Stimulated activated CD4-positive, alpha-beta T cell treated with anti-CD3 and anti-CD28 coated beads, Interleukin-4, amount 100 ng/mL, for 48 hours (primary cell): Measurements from ENCODE around the gene STARD10.

Experiments
- DNase-seq, 2 donors: peaks; one replicate each; pipeline ENCODE4 v3.0.0-alpha.2; 2020; ENCODE audit warnings: low read depth in 2 of 2

The STARD10 gene

DNA sequence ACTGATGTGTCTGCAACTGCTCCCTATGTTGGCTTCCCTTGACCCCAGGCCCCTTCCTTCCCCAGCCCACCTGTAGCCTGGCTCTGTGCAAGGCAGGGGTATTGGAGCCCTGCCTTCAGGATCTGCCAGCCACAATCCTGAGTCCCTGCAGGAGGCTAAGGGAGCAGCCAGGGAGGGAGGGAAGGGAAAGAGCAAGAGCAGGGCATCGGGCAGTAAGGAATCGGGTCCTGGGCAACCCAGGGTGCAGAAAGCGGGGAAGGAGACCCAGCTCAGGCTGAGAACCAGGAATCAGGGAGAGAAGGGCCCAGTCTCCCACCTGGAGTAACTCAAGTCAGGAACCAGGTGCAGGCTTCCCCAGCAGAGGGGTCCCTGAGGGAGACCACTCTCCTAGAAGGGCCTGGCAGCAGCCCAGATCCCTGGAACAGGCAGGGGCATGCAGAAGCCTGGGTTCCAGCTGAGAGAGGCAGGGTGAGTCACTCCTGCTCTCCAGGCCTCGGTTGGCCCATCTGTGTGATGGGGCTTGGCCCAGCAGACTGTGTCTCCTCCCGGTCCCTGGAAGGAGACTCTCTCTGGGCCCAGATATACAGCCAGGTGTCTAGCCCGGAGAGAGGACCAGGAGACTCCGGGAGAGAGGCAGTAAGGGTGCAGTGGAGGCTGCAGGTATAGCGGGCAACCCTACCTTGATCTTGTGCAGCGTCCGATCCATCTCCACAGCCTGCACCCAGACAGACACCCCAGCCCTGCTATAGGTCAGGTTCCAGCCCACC, 13.4 kb downstream of the STARD10 start:
- no peak for DNase-seq

DNA sequence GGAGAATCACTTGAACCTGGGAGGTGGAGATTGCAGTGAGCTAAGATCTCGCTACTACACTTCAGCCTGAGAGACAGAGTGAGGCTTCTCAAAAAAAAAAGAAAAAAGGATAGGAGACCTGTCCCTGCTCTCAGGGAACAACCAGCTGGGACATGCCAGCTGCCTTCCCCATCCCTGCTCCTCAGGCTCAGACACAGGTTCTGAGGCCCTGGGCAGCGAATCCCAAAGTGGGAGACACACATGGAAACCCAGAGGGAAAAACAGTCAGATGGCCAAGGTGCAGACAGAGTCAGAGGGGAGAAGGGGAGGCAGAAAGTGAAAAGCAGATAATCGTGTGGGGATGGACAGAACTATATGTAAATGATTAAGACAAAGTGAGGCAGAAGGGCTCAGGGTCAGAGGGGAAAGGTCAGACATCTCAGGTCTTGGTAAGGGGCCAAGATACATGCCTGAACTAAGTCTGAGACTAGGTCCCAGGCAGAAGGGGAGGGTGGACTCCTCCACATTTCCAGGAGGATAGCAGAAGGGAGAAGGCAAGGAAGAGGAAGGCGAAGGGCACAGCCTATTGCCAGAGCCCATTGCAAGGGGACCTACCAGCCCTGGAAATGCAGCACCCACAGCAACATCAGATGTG, 14.2 kb downstream of the STARD10 start:
- no peak for DNase-seq

DNA sequence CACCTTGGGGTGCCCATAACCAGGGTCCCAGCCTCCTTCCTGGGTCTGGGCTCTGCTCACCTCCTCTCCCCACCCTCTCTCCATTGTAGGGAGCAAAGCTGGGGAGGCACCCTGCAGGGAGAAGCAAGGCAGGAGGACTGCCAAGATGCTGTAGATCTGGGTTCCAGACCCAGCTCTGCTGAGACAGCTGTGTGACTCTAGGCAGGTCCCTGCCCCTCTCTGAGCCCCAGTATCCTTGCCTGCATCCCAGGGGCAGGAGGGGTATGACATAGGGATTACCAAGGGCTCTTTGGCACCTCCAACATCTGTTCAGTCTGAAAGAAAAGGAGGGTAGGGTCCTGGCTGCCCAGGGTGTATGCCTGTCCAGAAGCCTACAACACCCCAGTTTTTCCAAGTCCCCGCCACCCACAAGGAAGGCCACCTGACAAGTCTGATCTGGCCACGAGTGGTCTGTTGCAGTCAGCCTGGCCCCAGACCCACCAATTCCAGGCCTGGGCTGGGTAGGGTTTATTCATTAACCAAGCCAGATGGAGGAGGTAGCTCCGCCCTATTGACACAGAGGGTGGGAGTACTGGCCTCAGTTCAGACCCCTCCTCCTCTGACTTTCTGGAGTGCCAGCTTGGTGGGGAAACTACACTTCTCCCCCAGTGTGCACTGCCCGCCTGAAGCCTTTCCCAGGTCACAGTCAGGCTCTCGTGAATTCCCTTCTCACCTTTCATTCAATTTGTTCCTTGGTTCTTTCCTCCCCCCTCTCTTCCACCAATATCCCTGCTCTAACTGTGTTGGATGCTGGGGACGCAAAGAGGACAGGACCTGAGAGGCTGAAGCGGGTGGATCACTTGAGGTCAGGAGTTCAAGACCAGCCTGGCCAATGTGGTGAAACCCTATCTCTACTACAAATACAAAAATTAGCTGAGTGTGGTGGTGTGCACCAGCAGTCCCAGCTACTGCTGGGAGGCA, 15.0 kb downstream of the STARD10 start:
- DNase-seq = no peak

DNA sequence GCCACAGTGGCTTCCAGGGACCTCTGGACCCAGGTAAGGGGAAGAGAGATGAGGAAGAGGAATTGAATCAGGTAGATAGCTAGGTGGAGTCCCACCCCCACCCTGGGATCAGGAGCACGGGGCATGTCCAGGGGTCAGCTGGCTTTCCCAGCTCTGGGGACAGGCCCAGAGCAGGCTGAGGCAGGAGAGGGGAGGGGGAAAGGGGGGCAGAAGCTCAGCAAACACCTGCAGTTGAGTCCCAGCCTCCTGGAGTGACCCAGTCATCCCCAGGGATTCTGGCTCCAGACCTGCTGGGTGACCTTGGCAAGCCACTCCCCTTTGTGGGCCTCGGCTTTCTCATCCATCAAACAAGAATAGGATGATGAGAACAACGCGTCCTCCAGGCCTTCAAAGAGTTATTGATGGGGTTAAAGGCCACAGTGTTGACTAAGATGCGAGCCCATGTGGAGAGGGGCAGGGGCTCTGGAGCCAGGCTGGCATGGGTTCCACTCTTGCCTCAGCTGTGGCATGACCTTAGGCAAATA, 16.0 kb downstream of the STARD10 start:
- no peak for DNase-seq

DNA sequence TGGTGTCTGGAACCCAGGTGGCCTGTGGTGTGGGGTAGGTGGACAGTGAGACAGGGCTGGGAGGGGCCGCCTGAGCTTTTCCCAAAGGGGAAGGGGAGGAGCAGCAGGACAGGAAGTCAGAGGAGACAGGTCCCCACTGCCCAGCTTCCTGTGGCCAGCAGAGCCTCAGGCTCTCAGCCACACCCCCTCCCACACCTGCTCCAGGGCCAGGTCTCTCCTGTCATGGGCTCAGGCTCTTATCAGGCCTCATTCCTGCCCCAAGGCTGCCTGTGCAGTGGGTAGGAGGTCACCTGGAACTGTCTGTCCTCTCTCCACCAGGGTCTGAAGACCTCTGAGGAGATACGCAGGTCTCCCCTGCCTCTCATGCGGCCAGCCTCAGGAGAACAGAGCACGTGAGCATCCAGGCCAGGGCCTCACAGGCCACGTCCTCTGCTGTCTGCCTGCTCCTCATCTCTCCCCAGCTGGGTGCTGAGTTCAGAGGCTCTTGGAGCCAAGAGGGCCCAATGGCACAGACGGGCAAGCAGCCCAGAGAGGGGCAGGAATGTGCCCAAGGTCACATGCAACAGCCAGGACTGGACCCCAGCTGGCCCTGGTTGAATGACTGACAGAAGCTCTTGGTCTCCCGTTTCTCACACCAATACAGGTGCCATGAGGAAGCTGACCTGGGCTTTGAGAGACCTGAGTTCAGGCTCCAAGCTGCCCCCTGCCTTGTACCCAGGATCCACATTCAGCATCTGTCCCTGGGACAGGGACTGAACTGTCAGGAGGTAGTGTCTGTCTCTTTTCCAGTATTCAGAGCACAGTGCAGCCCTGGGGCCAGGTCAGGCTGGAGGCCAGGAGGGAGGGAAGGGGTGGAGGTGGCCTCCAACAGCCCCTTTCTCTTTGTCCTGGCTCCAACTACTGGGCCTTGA, 16.7 kb downstream of the STARD10 start:
- no peak for DNase-seq

DNA sequence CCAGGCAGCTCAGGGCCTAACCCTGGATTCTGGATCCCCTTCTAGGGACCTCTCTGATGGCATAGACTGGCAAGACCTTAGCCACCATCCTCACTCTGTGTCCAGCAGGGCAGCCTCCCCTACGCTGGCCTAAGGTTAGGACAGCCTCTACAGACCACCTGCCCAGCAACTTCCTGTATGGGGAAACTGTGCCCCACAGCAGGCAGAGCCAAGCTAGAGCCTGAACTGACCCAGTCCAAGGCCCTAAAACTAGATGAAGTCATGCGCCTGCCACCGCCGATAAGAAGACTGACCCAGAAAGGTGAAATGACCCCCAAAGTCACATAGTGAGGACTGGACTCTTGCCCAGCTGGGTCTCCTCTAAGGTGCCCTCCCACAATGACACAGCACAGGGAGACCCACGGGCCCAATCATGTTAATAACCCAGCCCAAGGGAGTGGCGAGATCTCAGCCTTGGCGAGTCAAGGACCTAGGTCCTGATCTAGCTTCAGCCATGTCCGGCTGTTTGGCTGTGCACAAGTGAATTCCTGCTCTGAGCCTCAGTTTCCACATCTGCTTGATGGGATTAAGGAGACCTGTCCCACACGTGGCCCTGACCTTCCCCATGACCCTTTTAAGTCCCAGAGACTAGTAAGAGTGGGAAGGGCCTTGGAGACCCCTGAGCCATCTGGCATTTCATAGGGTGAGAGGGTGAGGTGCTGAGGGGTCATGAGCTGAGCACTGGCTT, 17.6 kb downstream of the STARD10 start:
- DNase-seq = no peak

DNA sequence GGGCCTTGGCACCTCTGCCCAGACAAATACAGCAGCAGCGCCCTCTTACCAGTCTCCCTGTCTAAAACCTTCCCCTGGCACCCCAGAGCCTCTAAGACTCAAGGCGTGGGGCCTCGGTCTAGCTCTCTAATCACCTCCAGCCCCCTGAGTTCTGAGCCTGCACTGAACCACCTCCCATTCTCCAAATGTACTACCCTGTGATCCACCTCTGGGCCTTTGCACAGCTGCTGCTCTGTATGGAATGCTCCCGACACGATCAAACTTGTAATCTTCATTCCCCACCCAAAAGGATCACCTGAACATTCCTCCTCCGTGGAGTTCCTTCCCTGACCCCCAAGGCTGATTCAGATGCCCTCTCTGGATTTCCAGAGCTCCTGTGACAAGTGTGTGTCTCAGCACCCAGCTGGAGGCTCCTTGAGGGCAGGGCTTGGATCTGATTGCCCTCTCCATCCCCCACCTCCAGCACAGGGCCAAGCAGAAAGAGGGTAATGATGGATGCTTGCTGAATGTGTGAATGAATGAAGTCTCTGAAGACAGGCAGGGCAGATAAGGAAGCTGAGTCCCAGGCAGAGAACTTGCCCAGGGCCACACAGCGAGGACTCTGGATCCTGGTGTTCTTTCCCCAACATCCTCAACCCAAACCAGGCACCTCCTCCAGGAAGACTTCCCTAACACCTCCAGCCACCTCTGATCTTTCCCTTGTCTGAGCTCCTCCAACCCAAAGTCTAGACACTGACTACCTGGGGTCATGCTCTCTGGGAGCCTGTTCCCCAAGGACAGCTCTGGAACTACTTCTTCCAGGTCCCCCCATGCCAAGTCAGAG, 18.3 kb downstream of the STARD10 start:
- DNase-seq = no peak

DNA sequence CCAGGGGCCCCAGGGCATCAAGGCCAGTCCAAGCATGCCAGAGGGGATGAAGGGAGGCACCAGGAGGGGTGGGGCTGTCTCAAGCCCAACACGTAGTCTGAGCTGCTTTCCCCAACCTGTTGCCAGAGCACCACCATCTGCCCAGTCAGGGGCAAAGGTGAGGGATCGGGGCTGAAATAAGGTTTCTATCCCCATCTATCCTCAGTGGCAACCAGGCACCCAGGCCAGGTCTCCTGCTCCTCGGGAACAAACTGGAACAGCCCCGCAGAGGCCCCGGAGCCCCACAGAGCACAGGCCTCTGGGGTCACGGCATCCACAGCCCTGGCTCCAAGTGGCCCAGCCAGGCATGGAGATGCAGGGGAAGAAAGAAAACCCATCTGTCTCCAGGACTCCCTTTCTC, 19.3 kb downstream of the STARD10 start:
- no peak for DNase-seq

DNA sequence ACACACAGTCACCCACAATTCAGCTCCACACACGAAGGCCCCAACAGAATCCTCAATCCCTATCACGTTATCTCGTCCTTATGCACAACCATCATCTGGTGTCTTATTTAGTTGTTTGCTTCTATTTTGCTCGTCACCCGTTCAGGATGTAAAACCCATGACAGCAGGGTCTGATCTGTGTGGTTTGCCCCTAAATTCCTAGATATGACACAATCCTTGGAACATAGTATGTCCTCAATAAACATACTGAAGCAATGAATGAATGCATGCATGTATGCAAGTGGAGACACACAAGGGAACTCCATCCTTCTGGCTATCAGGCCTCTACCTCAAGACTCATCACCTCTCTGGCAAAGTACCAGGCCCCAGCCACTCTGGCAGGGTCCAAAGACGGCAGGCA, 20.2 kb downstream of the STARD10 start:
- no peak for DNase-seq

DNA sequence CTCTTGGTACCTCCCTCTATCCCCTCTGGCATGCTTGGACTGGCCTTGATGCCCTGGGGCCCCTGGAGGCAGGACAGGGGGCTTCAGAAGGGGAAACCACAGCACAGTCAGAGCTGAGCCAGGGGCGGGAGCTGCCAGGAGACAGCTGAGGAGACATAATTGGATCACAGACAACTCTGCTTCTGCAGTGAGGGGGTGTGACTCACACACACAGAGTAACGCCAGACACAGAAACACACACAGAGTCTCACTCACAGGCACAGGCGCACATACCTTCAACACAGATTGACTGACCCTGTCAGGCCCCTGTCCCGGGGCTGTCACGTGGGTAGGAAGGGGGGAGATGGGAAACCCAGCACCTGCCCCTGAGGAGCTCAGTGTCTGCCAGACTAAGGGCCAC, 20.6 kb downstream of the STARD10 start:
- DNase-seq = no peak

DNA sequence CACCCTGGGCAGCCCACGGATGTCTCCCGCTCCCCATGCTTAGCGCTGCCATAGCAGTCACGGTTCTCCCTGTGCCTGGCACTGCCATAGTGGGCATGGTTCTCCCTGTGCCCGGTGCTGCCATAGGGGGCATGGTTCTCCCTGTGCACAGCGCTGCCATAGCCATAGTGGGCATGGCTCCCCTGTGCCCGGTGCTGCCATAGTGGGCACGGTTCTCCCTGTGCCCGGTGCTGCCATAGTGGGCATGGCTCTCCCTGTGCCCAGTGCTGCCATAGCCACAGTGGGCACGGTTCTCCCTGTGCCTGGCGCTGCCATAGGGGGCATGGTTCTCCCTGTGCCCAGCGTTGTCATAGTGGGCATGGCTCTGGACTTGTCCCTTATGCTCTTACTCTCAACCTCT, 21.8 kb downstream of the STARD10 start:
- DNase-seq = no peak

DNA sequence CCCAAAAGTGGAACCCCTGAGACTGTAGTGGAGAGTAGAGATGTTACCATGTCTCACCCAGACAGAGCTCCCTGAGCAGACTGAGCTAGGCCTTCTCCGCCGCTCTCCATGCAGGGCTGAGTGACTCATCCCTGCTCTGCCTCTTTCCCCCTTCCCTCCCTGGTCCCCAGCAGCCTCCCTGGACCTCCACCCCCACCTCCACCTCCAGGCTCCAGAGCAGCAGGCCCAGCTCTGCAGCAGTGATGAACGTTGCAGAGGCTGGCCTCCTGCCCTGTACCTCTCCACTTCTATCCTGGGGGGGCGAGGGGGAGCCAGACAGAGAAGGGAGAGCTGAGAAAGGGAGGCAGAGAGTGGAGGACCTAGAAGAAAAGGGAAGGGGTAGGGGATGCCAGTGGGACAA, 22.3 kb downstream of the STARD10 start:
- no peak for DNase-seq

DNA sequence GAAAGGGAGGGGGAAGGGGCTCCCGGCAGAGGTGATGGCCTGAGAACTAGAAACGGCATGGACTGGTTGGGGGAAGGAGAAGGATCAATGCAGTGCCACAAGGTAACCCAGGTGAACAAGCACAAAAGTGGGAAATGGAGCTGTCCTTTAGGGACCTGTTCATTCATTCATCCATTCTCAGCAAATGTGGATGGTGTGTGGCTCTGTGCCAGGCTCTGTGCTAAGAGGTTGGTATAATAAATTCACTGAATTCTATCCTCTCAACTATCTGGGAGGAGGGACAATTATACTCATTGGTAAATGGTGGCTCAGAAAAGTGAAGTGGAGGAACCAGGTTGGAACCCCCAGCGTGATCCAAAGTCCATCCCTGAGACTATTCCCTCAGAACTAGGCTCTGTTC, 23.0 kb downstream of the STARD10 start:
- DNase-seq = no peak

DNA sequence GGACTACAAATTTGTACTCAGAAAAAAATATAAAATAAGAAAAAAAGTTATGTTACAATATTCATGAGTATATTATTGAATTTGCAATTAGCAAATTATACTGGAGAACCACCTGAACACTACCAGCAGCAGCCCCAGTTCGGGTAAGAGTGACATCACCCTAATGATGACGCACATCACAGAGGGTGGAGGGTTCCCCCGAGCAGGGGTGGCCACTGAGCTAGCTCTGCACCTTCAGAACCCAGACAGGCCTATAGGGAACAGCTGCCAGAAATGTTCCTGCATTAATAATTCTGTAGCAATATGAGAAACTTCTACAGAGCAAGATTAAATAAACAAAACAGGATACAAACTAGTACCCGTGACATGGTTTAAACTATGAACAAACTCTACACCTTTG, 24.2 kb downstream of the STARD10 start:
- no peak for DNase-seq

DNA sequence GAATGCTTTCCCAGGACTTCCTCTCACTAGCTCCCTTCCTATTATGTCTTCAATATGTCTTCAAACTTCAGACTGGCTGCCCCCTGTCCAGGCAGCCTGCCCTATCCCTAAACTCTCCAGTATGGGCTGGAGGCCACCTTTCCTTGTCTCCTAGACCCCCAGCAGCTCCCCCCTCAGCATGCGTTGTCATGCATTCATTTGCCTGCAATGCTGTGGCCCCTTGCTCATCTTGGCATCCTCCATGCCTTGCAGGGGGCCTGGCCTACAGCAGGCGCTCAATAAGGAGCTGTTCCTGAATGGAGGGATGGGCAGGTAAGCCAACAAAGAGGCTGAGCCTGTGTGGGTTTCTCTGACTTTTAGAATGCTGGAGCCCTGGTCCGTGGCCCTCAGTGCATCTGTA, 25.3 kb downstream of the STARD10 start:
- no peak for DNase-seq

DNA sequence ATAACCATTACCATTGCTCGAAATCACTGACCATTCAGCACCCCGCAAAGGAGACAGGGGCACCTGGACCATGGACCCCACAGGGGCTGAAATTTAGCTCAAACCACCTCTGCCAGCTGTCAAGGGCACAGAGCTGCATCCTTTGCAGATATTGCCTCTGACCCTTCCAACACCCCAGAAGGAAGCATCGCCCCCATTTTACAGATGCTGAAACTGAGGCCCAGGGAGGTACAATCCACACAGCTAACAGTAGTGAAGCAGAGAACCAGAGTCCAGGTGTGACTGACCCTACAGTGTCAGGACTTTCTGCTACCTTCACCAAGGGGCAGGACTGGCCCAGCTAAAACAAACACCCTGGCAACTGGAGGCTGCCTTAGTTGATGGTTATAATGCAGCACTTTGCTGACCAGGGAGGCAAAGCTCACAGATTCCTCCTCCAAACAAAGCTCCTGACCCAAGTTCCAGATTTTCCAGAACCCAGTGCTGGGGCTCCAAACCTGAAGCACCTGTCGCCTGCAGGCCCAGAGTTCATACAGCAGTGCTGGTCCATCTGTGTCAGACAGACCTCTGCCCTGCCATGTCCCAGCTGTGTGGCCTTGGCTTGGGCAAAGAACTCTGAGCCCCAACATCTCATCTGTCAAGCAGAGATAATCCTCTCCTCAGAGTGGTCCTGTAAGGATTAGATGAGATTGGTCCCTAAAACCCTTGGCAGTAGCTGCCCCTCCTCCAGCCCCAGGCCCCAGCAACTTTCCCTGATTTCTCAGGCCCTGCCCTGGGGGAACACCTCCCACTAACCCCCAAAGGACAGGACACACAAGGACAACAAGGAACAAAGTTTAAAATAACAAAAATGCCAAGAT, 26.4 kb downstream of the STARD10 start:
- DNase-seq = no peak

DNA sequence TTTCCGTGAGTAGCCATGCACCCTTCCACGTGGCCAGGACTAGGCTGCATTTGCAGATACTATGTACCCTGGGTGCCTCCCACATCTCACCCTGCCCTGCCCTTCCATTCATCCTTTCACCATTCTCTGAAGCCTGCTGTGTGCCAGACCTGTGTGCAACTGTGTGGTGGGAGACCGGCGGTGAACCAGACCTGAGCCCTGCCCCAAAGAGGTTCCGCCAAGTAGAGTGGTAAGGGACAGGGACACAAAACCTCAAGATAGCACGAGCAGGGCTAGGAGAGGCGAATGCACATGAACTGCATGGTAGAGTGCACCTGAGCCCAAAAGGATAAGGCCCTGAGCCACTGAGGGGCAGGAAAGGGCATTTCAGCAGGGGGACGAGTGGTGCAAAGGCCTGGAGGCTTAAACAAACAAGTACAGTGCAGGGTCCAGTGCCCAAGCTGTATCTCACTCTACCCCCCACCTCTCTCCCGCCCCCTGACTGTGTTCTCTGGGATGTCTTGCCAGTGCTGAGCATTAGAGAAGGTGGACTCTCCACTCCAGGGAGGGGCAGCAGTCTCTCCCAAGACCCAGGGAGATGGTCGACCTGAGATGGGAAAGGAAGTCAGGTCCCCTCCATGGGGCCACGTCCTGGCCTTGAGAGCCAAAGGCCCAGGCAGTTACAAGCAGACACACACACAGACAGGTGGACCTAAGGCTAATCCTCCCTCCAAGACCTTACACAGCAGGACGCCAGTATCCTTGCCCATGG, 27.5 kb downstream of the STARD10 start:
- DNase-seq = no peak

DNA sequence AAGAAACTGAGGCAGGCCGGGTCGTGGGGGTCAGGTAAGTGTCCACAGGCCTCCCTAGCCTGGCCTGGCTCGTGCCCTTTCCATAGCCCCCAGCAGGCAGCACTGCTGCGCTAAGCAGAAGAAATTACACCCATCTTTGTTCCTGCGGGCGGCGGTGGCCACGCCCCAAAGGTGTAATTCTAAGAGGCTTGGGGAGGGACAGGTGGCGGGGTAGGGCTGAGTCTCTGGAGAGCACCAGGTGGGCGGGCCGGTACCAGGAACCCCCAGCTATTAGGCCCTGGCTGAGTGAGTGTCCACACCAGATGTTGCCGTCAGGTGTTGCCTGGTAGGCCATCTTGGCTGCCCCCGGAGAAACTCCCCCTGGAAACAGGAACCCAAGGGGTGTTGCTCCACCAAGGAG, 29.3 kb downstream of the STARD10 start:
- DNase-seq = no peak
